ENCODE results near the gene KCNMB4.

Gene KCNMB4

DNA sequence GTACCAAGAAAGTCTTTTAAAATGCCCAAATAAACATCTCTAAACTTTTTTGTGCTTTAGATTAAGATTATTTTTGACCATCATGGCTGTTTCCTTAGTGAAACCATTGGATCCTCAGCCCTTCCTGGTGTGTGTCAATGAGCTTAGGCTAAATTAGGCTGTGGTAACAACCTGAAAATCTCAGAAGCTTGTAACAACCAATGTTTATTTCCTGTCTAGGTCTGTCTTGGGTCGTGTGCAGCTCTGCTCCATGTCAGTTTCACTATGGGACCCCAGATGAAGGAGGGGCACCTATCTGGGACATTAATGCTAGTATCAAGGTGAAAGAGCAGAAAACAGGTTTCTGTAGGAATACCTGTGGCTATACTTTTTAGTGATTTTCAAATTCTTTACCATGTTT is 49.9 kb downstream of the KCNMB4 start:
- TF ChIP-seq, protein P1, sequence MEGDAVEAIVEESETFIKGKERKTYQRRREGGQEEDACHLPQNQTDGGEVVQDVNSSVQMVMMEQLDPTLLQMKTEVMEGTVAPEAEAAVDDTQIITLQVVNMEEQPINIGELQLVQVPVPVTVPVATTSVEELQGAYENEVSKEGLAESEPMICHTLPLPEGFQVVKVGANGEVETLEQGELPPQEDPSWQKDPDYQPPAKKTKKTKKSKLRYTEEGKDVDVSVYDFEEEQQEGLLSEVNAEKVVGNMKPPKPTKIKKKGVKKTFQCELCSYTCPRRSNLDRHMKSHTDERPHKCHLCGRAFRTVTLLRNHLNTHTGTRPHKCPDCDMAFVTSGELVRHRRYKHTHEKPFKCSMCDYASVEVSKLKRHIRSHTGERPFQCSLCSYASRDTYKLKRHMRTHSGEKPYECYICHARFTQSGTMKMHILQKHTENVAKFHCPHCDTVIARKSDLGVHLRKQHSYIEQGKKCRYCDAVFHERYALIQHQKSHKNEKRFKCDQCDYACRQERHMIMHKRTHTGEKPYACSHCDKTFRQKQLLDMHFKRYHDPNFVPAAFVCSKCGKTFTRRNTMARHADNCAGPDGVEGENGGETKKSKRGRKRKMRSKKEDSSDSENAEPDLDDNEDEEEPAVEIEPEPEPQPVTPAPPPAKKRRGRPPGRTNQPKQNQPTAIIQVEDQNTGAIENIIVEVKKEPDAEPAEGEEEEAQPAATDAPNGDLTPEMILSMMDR (IDR thresholded peaks at IDR 0.05; ENCODE audit: extremely low read depth, missing control alignments), result no peak
- no peak for DNase-seq (ENCODE audit: low spot score)

DNA sequence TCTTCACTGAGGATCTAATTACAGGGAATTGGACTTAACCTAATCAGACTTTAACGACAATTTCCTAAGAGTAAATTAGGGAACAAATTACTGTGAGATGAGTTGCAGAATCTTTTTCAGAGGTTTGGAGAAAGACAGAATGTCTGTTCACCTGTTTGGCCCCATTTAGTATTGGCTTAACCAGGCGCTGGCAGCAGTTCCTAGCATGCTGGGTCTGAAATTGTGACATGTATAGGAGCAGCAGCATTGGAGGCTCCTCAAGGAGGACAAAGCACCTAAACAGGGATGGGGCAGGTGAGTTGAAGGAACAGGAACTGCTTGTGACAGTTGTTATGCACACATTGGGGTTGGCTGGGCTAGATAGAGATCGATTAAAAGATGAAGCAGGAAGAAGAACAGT is 51.0 kb downstream of the KCNMB4 start:
- TF ChIP-seq, protein P1 (IDR thresholded peaks at IDR 0.05; ENCODE audit: extremely low read depth, missing control alignments), result no peak
- no peak for DNase-seq (ENCODE audit: low spot score)

DNA sequence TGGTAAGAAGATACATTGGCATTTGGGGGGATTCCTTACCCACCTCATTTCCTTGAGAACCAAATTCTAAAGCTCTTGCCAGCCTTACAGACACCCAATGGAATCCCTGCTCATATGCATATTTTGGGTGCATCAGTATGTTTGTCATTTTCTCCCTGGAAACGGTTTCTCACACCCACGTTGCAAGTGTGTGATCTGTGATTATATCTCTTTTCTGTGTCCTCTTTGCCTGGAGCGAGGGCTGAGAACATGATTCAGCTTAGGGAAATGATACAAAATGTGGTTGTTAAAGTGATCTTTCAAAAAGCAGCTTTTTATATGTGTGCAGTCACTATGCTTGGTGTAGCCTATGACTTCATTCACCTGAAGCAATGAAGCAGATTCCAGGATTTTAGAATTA is 52.0 kb downstream of the KCNMB4 start:
- DNase-seq (ENCODE audit: low spot score), result no peak
- TF ChIP-seq, protein P1 (IDR thresholded peaks at IDR 0.05; ENCODE audit: extremely low read depth, missing control alignments), result no peak

DNA sequence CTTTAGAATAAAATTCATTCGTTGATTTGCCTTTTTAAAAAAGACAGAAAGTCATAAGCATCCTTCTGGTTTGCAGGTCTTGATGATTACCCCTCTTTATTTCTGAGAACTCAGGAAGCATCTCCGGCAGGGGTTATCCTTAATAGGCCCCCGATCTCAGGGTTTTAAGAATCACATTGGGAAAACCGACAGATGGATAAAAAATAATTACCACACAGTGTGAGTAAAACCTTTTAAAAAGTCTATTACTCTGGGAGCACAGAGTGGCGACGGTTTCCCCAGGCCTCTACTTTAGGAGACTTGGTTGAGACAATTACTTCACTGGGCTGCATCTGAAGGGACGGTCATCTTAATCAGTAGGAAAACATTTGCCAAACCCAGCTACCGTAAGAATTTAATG is 56.5 kb downstream of the KCNMB4 start:
- no peak for DNase-seq (ENCODE audit: low spot score)
- TF ChIP-seq, protein P1 (IDR thresholded peaks at IDR 0.05; ENCODE audit: extremely low read depth, missing control alignments), result no peak

DNA sequence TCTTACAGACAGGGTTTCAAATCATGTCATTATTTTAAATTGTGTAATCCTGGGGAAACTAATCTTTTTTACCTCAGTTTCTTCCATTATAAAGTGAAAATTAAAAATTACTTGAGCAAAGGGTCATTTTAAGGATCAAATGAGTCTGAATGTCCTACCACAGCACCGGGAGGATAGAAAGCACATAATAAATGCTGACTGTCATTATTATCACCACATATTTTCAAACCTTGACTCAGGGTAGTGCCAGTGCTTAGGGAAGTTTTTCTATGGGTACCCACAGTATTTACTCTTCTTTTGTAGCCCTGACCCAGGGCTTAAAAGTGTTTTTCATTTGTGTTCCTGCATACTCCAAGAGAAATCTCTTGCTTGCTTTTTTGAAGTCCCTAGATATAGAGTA is 60.5 kb downstream of the KCNMB4 start:
- TF ChIP-seq, protein P1 (IDR thresholded peaks at IDR 0.05; ENCODE audit: extremely low read depth, missing control alignments), result no peak
- no peak for DNase-seq (ENCODE audit: low spot score)

DNA sequence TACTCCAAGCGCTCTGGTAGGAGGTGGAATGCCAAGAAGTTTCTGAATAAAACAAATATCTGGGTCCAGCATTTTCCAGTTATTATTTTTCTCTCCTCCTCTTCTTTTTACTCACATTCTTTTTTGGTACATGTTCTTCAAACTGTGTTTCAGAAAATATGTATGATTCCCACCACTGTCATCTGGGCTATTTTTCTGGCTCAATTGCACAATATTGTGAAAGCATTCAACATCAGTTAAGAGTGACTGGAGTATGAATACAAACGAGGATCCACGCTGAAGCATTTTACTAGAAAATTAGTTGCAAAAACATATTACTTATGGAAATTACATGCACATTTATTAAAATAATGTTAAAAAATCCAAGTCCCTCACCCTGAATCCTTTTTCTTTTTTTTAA is 61.5 kb downstream of the KCNMB4 start:
- TF ChIP-seq, protein P1 (IDR thresholded peaks at IDR 0.05; ENCODE audit: extremely low read depth, missing control alignments), result no peak
- DNase-seq (ENCODE audit: low spot score), result no peak

DNA sequence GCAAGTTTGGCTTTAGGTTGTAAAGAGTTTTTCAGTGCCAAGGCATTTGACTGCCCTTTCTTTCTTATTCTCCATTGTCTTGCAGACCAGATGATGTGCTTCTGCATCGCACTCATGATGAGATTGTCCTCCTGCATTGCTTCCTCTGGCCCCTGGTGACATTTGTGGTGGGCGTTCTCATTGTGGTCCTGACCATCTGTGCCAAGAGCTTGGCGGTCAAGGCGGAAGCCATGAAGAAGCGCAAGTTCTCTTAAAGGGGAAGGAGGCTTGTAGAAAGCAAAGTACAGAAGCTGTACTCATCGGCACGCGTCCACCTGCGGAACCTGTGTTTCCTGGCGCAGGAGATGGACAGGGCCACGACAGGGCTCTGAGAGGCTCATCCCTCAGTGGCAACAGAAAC is 64.3 kb downstream of the KCNMB4 start:
- DNase-seq (ENCODE audit: low spot score), result no peak
- TF ChIP-seq, protein P1 (IDR thresholded peaks at IDR 0.05; ENCODE audit: extremely low read depth, missing control alignments), result no peak
